Hindlimb muscle (tissue), 1 donor: ENCODE results near the gene LYSMD2. TPM values are rescaled to one million over a fixed set of nuclear protein-coding genes. Genes with fewer than 3 reads are reported as not detected.

Experiments
- DNase-seq: peaks from one replicate; pipeline ENCODE4 v3.0.0-alpha.2; 2013
- polyA plus RNA-seq: library from polyadenylated mRNA; unstranded; fragments of 120-200 nt; gene quantifications from one replicate; pipeline ENCODE4 v1.2.1, GENCODE V29; 2013; ENCODE audit not compliant: insufficient read length

LYSMD2 gene
- polyA plus RNA-seq, 1 donor = 7.4 TPM

GRCh38 chr15:51751697-51752683 is 14.5 kb upstream of the LYSMD2 start:
- DNase-seq = peak; percentile 36

- DNase-seq = peak; percentile 56
Observed at GRCh38 chr15:51750792-51751696, 13.6 kb upstream of the LYSMD2 start, which contains the start of gene TMOD2. TMOD2 (plus strand) TSS chr15:51751597; CDS start chr15:51766442, 14,845 bp downstream.

- DNase-seq = no peak
Observed at GRCh38 chr15:51750186-51750585, 12.7 kb upstream of the LYSMD2 start.

- DNase-seq = no peak
Observed at GRCh38 chr15:51749307-51749706, 11.9 kb upstream of the LYSMD2 start.

- DNase-seq = no peak
Observed at GRCh38 chr15:51739061-51739712, 1.7 kb upstream of the LYSMD2 start.

- DNase-seq = no peak
Observed at GRCh38 chr15:51738553-51738952, 1.1 kb upstream of the LYSMD2 start.

- DNase-seq = peak; percentile 31
Observed at GRCh38 chr15:51736751-51737521, 519 bp downstream of the LYSMD2 start.

GRCh38 chr15:51736069-51736468 is 1.4 kb downstream of the LYSMD2 start:
- no peak for DNase-seq

GRCh38 chr15:51735228-51736010 is 2.0 kb downstream of the LYSMD2 start:
- DNase-seq = no peak

- no peak for DNase-seq
Observed at GRCh38 chr15:51732646-51733045, 4.8 kb downstream of the LYSMD2 start.

- DNase-seq = peak; percentile 24
Observed at GRCh38 chr15:51731549-51732267, 5.7 kb downstream of the LYSMD2 start.

- DNase-seq = no peak
Observed at GRCh38 chr15:51727141-51727897, 10.1 kb downstream of the LYSMD2 start.

GRCh38 chr15:51726302-51727073 is 11.0 kb downstream of the LYSMD2 start:
- no peak for DNase-seq

GRCh38 chr15:51724673-51725072 is 12.8 kb downstream of the LYSMD2 start:
- no peak for DNase-seq

- no peak for DNase-seq
Observed at GRCh38 chr15:51724199-51724598, 13.3 kb downstream of the LYSMD2 start.

GRCh38 chr15:51721199-51721960 is 16.1 kb downstream of the LYSMD2 start:
- DNase-seq = no peak

GRCh38 chr15:51720201-51720995 is 17.1 kb downstream of the LYSMD2 start:
- DNase-seq = no peak
